GM12891 (cell line): ENCODE measurements around the gene RBKS.
"Not testable (repeated sequence)": the region's sequence is repeated elsewhere in the genome, so short reads cannot be mapped to it uniquely, and the experiment has no call there.

Experiments used
- DNase-seq: peaks from one replicate; pipeline ENCODE4 v3.0.0; 2011; ENCODE audit warnings: low spot score; ENCODE audit not compliant: insufficient read length
- FAIRE-seq: peaks from 2 replicates; lab custom pipeline; 2011; peaks lifted over from hg19 to GRCh38; lab: Jason Lieb, UNC
- PAX5 ChIP-seq: IDR thresholded peaks from 2 replicates; pipeline ENCODE4 v1.6.1; 2011; ENCODE audit warnings: low read length, moderate library complexity, mild to moderate bottlenecking; ENCODE audit not compliant: insufficient read depth, severe bottlenecking
- POLR2A ChIP-seq: IDR thresholded peaks from 2 replicates; pipeline ENCODE4 v1.6.1; 2011; ENCODE audit warnings: low read depth, low read length, control low read depth
- POLR2AphosphoS5 ChIP-seq: IDR thresholded peaks from 2 replicates; pipeline ENCODE4 v1.6.1; 2011; ENCODE audit warnings: low read depth, low read length, control low read depth
- POU2F2 ChIP-seq: IDR thresholded peaks from 2 replicates; pipeline ENCODE4 v1.6.1; 2011; ENCODE audit warnings: low read depth, mild to moderate bottlenecking, control low read depth, low read length, moderate library complexity
- SPI1 ChIP-seq: IDR thresholded peaks from 2 replicates; pipeline ENCODE4 v1.6.1; 2011; ENCODE audit warnings: low read depth, low read length, control low read depth
- TAF1 ChIP-seq: IDR thresholded peaks from 2 replicates; pipeline ENCODE4 v1.6.1; 2011; ENCODE audit warnings: low read depth, low read length, control low read depth

Gene RBKS

GRCh38 chr2:27878825-27879224 is 11.4 kb downstream of the RBKS start:
- DNase-seq = no peak
- TF ChIP-seq SPI1 = no peak
- TF ChIP-seq POU2F2 = no peak
- TF ChIP-seq POLR2A = no peak
- no peak for TF ChIP-seq POLR2AphosphoS5
- TF ChIP-seq PAX5 = no peak
- no peak for TF ChIP-seq TAF1
- no peak for FAIRE-seq

GRCh38 chr2:27875089-27875881 is 14.9 kb downstream of the RBKS start:
- FAIRE-seq (no peak), DNase-seq (no peak)
- TF ChIP-seq PAX5 = no peak
- no peak for TF ChIP-seq POLR2AphosphoS5
- TF ChIP-seq SPI1 = no peak
- no peak for TF ChIP-seq POLR2A
- no peak for TF ChIP-seq POU2F2

- FAIRE-seq (no peak), DNase-seq (no peak)
- TF ChIP-seq POLR2AphosphoS5 = no peak
- no peak for TF ChIP-seq PAX5
- TF ChIP-seq POU2F2 = no peak
- TF ChIP-seq SPI1 = no peak
- no peak for TF ChIP-seq POLR2A
- no peak for TF ChIP-seq TAF1
Measured at GRCh38 chr2:27873091-27873490, 17.1 kb downstream of the RBKS start.

DNA sequence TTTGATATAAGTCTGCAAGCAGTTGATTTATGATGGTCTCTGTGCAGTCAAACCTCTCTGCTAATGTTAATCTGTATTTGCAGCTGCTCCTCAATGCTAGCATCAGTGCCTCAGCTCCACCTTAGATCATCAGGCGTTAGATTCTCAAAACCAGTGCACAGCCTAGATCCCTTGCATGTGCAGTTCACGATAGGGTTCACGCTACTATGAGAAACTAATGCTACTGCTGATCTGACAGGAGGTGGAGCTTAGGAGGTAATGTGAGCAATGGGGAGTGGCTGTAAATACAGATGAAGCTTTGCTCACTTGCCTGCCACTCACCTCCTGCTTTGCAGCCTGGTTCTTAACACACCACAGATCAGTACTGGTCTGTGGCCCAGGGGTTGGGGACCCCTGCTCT is 18.4 kb downstream of the RBKS start:
- FAIRE-seq (no peak), DNase-seq (no peak)
- no peak for TF ChIP-seq PAX5
- no peak for TF ChIP-seq POLR2AphosphoS5
- no peak for TF ChIP-seq SPI1
- no peak for TF ChIP-seq POLR2A
- TF ChIP-seq POU2F2 = no peak
- TF ChIP-seq TAF1 = no peak

DNA sequence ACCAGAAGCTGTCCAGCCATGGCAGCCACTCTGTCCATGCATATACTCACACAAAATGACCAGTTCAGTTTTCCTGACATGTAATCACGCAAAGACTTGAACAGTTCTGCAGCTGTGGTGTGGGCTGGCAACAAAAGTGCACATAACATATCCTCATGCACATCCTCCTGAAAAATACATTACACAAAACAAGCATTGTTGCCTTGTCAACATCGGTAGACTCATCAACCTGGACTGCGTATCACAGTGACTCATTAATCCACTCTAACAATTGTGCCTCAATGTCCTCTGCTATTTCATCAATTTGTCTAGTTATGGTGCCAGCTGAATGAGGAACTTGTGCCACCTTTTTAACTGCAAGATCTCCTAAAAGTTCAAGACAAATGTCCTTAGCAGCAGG is 19.5 kb downstream of the RBKS start:
- no peak for TF ChIP-seq POLR2AphosphoS5
- no peak for TF ChIP-seq PAX5
- TF ChIP-seq TAF1 = no peak
- no peak for TF ChIP-seq POU2F2
- no peak for TF ChIP-seq POLR2A
- no peak for TF ChIP-seq SPI1
- no peak for FAIRE-seq
- DNase-seq = no peak

DNA sequence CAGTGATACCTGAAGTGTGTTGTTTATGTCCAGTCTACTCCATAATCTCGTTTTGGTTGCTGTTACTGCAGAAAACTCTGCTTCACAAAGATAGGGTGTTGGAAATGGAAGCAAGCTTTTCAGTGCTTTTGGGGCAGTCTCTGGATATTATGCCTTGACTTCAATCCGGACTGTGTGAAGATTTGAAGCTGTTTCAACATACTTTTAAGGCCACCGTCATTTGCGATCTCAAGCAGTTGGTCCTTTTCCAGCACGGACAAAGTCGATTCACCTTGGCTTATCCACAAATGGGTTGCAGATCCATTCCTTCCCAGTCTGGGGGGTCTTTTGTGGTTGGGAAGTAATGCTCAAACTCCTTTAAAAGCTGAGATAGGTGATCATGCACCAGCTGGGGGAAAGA is 20.4 kb downstream of the RBKS start:
- FAIRE-seq (no peak), DNase-seq (no peak)
- no peak for TF ChIP-seq POLR2A
- no peak for TF ChIP-seq TAF1
- no peak for TF ChIP-seq POLR2AphosphoS5
- no peak for TF ChIP-seq SPI1
- no peak for TF ChIP-seq PAX5
- no peak for TF ChIP-seq POU2F2

- no peak for DNase-seq
- no peak for FAIRE-seq
- TF ChIP-seq TAF1 (no peak), POLR2AphosphoS5 (no peak), PAX5 (no peak), POLR2A (no peak), SPI1 (no peak), POU2F2 (no peak)
Measured at GRCh38 chr2:27866237-27866636, 23.9 kb downstream of the RBKS start.

GRCh38 chr2:27863955-27864354 is 26.2 kb downstream of the RBKS start:
- DNase-seq, FAIRE-seq: not testable (repeated sequence)

DNA sequence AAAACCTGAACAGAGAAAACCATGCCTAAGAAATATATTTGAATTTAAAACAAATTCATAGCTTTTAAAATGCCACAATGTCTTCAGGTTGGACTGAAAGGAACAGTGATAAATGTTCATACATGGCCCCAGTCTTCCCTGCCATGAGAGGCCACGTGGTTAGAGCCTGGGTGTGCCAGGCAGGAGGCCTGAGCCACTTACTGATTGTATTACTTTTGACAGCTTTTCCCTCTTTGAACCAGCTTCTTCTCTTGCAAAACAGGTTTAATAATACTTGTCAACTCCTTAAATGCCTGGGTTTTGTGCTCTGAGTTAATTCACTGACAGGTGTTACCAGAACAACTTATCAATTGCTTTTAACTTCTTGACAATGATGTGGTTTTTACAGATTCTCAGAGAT is 27.0 kb downstream of the RBKS start:
- FAIRE-seq (no peak), DNase-seq (no peak)
- TF ChIP-seq PAX5 (no peak), POLR2AphosphoS5 (no peak), POLR2A (no peak), TAF1 (no peak), POU2F2 (no peak), SPI1 (no peak)

- DNase-seq (no peak), FAIRE-seq (no peak)
- TF ChIP-seq POLR2AphosphoS5 (no peak), PAX5 (no peak), SPI1 (no peak), POLR2A (no peak), TAF1 (no peak), POU2F2 (no peak)
Measured at GRCh38 chr2:27860111-27860510, 30.1 kb downstream of the RBKS start.
